ENCODE data around the gene ZMIZ1. TPM values are rescaled to one million over a fixed set of nuclear protein-coding genes. Genes with fewer than 3 reads are reported as not detected.

The ZMIZ1 gene
- total and polyA plus RNA-seq, 2 experiments from 2014 or later = 9.2 to 30.9 TPM

DNA sequence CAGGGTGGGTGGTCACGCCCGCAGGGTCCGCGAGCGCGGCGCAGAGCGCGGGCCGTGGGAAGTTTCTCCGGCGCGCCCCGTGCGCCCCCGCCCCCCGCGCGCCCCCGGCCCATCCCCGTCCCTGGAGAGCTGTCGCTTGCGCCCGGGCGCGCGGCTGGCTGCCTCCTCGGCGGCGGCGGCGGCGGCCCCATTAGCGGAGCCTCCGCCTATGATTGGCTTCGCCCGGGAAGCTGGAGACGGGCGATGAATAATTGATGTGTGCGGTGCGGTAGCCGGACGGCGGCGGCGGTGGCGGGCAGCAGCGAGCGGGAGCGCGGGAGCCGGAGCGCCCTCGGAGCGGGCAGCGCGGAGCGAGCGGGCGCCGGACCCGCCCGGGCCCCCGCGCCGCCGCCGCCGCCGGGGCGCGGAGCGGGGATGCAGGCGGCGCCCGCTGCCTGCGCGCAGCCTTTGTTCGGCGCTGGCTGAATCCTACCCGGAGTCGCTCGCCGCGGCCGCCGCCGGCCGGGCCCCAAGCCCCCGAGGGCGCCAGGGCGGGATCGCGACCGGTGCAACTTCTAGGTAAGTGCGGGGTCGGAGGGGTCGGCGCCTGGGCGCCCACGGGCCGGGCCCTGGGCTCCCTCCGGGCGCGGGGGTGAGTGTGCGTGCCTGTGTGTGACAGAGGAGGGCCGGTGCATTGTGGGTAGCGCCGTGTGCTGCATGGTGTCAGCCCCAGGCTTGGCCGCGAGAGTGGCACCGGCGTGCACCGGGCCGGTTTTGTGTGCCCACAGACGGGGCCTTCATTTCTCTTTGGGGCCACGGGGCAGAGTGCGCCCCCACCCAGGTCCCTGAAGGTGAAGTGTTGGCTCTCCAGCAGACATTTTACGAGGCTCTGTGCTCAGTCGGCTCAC, 174.7 kb downstream of the ZMIZ1 start (continued):
- TF ChIP-seq, protein P1, sequence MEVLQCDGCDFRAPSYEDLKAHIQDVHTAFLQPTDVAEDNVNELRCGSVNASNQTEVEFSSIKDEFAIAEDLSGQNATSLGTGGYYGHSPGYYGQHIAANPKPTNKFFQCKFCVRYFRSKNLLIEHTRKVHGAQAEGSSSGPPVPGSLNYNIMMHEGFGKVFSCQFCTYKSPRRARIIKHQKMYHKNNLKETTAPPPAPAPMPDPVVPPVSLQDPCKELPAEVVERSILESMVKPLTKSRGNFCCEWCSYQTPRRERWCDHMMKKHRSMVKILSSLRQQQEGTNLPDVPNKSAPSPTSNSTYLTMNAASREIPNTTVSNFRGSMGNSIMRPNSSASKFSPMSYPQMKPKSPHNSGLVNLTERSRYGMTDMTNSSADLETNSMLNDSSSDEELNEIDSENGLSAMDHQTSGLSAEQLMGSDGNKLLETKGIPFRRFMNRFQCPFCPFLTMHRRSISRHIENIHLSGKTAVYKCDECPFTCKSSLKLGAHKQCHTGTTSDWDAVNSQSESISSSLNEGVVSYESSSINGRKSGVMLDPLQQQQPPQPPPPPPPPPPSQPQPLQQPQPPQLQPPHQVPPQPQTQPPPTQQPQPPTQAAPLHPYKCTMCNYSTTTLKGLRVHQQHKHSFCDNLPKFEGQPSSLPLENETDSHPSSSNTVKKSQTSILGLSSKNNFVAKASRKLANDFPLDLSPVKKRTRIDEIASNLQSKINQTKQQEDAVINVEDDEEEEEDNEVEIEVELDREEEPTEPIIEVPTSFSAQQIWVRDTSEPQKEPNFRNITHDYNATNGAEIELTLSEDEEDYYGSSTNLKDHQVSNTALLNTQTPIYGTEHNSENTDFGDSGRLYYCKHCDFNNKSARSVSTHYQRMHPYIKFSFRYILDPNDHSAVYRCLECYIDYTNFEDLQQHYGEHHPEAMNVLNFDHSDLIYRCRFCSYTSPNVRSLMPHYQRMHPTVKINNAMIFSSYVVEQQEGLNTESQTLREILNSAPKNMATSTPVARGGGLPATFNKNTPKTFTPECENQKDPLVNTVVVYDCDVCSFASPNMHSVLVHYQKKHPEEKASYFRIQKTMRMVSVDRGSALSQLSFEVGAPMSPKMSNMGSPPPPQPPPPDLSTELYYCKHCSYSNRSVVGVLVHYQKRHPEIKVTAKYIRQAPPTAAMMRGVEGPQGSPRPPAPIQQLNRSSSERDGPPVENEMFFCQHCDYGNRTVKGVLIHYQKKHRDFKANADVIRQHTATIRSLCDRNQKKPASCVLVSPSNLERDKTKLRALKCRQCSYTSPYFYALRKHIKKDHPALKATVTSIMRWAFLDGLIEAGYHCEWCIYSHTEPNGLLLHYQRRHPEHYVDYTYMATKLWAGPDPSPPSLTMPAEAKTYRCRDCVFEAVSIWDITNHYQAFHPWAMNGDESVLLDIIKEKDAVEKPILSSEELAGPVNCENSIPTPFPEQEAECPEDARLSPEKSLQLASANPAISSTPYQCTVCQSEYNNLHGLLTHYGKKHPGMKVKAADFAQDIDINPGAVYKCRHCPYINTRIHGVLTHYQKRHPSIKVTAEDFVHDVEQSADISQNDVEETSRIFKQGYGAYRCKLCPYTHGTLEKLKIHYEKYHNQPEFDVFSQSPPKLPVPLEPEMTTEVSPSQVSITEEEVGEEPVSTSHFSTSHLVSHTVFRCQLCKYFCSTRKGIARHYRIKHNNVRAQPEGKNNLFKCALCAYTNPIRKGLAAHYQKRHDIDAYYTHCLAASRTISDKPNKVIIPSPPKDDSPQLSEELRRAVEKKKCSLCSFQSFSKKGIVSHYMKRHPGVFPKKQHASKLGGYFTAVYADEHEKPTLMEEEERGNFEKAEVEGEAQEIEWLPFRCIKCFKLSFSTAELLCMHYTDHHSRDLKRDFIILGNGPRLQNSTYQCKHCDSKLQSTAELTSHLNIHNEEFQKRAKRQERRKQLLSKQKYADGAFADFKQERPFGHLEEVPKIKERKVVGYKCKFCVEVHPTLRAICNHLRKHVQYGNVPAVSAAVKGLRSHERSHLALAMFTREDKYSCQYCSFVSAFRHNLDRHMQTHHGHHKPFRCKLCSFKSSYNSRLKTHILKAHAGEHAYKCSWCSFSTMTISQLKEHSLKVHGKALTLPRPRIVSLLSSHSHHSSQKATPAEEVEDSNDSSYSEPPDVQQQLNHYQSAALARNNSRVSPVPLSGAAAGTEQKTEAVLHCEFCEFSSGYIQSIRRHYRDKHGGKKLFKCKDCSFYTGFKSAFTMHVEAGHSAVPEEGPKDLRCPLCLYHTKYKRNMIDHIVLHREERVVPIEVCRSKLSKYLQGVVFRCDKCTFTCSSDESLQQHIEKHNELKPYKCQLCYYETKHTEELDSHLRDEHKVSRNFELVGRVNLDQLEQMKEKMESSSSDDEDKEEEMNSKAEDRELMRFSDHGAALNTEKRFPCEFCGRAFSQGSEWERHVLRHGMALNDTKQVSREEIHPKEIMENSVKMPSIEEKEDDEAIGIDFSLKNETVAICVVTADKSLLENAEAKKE (CRISPR knock-in tag; IDR thresholded peaks at IDR 0.05) = no peak
- TF ChIP-seq STAT1 (IDR thresholded peaks at IDR 0.05; ENCODE audit: unreplicated experiment) (no peak), CREB1 (CRISPR knock-in tag; IDR thresholded peaks at IDR 0.05; ENCODE audit: low read depth) (no peak), JUNB (IDR thresholded peaks at IDR 0.05; ENCODE audit: unreplicated experiment) (no peak)

DNA sequence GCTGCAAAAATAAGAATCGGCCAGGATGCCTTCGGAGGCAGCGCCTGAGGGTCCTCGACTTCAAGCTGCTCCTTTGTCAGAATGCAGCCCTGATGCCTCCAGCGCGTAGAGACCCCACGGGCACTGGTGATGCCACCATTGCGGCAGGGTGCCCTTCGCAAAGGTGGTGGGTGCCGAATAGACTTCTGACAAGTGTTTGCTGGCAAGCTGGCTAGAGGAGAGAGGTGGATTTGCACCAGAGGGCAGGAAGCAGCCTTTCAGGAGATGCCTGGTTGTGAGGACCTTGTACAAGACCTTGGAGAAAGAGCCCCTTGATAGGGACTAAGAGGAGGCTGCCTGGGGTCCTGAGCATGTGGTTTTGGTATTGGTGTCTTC, 175.3 kb downstream of the ZMIZ1 start:
- no peaks in the 10 kb centered on the region for H3K9me2 ChIP-seq (ENCODE audit: insufficient read depth)
- H3F3A ChIP-seq (replicated peaks; ENCODE audit: low read depth) = peaks cover 9% of the 10 kb centered on the region; the same call in 1 of the 2 replicates
- Mint-ChIP-seq H3K27me3 (ENCODE audit: insufficient read depth, low read depth, poor library complexity) (peaks cover 57% of the 10 kb centered on the region), H3K4me1 (peaks cover 41% of the 10 kb centered on the region), H3K4me3 (peak overlapping the region; percentile 65), H3K9me3 (no peaks in the 10 kb centered on the region), H3K27ac (no peak overlapping the region), H3K36me3 (ENCODE audit: low read depth) (no peaks in the 10 kb centered on the region; the same call in 2 of the 3 replicates)
- peak overlapping the region; percentile 82 for H3K4me2 ChIP-seq
- no peak for DNase-seq (ENCODE audit: low spot score)
- peaks cover 55% of the 10 kb centered on the region for H3K27me3 ChIP-seq (ENCODE audit: insufficient read depth)
- H3K27ac ChIP-seq (ENCODE audit: low read depth) = no peak overlapping the region
- peaks cover 36% of the 10 kb centered on the region for H4K20me1 ChIP-seq (replicated peaks; ENCODE audit: insufficient read depth)
- H3K4me3 ChIP-seq = peak overlapping the region; percentile 73
- ATAC-seq = no peak
- no peak overlapping the region for H2AFZ ChIP-seq
- H3K79me2 ChIP-seq (replicated peaks; ENCODE audit: insufficient read depth) = peaks cover 11% of the 10 kb centered on the region
- peaks cover 23% of the 10 kb centered on the region for H3K4me1 ChIP-seq (ENCODE audit: insufficient read depth)
- H3K36me3 ChIP-seq (ENCODE audit: insufficient read depth) = no peaks in the 10 kb centered on the region
- TF ChIP-seq NANOG (IDR thresholded peaks at IDR 0.05; ENCODE audit: borderline replicate concordance) = no peak
- no peak for TF ChIP-seq JUNB (IDR thresholded peaks at IDR 0.05; ENCODE audit: unreplicated experiment)
- TF ChIP-seq EZH2 (IDR thresholded peaks at IDR 0.05; ENCODE audit: low read depth, unreplicated experiment) = no peak
- no peak for TF ChIP-seq EZH2phosphoT487 (IDR thresholded peaks at IDR 0.05; ENCODE audit: unreplicated experiment)
- TF ChIP-seq CREB1 (CRISPR knock-in tag; IDR thresholded peaks at IDR 0.05; ENCODE audit: low read depth) = no peak
- no peak for TF ChIP-seq POLR2AphosphoS5 (IDR thresholded peaks at IDR 0.05; ENCODE audit: low read depth)
- TF ChIP-seq, protein P2, sequence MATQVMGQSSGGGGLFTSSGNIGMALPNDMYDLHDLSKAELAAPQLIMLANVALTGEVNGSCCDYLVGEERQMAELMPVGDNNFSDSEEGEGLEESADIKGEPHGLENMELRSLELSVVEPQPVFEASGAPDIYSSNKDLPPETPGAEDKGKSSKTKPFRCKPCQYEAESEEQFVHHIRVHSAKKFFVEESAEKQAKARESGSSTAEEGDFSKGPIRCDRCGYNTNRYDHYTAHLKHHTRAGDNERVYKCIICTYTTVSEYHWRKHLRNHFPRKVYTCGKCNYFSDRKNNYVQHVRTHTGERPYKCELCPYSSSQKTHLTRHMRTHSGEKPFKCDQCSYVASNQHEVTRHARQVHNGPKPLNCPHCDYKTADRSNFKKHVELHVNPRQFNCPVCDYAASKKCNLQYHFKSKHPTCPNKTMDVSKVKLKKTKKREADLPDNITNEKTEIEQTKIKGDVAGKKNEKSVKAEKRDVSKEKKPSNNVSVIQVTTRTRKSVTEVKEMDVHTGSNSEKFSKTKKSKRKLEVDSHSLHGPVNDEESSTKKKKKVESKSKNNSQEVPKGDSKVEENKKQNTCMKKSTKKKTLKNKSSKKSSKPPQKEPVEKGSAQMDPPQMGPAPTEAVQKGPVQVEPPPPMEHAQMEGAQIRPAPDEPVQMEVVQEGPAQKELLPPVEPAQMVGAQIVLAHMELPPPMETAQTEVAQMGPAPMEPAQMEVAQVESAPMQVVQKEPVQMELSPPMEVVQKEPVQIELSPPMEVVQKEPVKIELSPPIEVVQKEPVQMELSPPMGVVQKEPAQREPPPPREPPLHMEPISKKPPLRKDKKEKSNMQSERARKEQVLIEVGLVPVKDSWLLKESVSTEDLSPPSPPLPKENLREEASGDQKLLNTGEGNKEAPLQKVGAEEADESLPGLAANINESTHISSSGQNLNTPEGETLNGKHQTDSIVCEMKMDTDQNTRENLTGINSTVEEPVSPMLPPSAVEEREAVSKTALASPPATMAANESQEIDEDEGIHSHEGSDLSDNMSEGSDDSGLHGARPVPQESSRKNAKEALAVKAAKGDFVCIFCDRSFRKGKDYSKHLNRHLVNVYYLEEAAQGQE (IDR thresholded peaks at IDR 0.05; ENCODE audit: unreplicated experiment) = no peak
- TF ChIP-seq, protein P3, sequence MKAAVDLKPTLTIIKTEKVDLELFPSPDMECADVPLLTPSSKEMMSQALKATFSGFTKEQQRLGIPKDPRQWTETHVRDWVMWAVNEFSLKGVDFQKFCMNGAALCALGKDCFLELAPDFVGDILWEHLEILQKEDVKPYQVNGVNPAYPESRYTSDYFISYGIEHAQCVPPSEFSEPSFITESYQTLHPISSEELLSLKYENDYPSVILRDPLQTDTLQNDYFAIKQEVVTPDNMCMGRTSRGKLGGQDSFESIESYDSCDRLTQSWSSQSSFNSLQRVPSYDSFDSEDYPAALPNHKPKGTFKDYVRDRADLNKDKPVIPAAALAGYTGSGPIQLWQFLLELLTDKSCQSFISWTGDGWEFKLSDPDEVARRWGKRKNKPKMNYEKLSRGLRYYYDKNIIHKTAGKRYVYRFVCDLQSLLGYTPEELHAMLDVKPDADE (IDR thresholded peaks at IDR 0.05) = no peak

All from GM23338 (cell line).